ENCODE results near the gene KCNG4. TPM values are rescaled to one million over a fixed set of nuclear protein-coding genes. Genes with fewer than 3 reads are reported as not detected.

The KCNG4 gene
- total RNA-seq, 1 donor from 2014 or later = not detected

GRCh38 chr16:84180519-84181140, 59.2 kb downstream of the KCNG4 start:
- H3K27me3 Mint-ChIP-seq (ENCODE audit: unreplicated experiment) = peaks cover 2% of the 10 kb centered on the region
- no peak for TF ChIP-seq CTCF (IDR thresholded peaks at IDR 0.05; ENCODE audit: unreplicated experiment)
- no peak for DNase-seq (ENCODE audit: low spot score)
- H3K9me3 Mint-ChIP-seq (ENCODE audit: unreplicated experiment) = no peaks in the 10 kb centered on the region
- peaks cover 23% of the 10 kb centered on the region for H3K36me3 Mint-ChIP-seq (ENCODE audit: low read depth, unreplicated experiment)
- H3K4me1 Mint-ChIP-seq (ENCODE audit: unreplicated experiment) = peaks cover 18% of the 10 kb centered on the region
- H3K4me3 Mint-ChIP-seq (ENCODE audit: unreplicated experiment) = no peak overlapping the region
- H3K27ac Mint-ChIP-seq (ENCODE audit: unreplicated experiment) = no peak overlapping the region

- Mint-ChIP-seq H3K9me3 (ENCODE audit: unreplicated experiment) (no peaks in the 10 kb centered on the region), H3K36me3 (ENCODE audit: low read depth, unreplicated experiment) (peaks cover 23% of the 10 kb centered on the region), H3K27me3 (ENCODE audit: unreplicated experiment) (peaks cover 4% of the 10 kb centered on the region)
Observed at GRCh38 chr16:84179612-84180320, 60.0 kb downstream of the KCNG4 start.

GRCh38 chr16:84178892-84179611, 60.8 kb downstream of the KCNG4 start:
- no peak for DNase-seq (ENCODE audit: low spot score)
- H3K36me3 Mint-ChIP-seq (ENCODE audit: low read depth, unreplicated experiment) = peaks cover 19% of the 10 kb centered on the region
- no peak for TF ChIP-seq CTCF (IDR thresholded peaks at IDR 0.05; ENCODE audit: unreplicated experiment)

More at GRCh38 chr16:84179612-84180320, 60.0 kb downstream of the KCNG4 start:
- TF ChIP-seq CTCF (IDR thresholded peaks at IDR 0.05; ENCODE audit: unreplicated experiment) = no peak
- no peak overlapping the region for H3K4me3 Mint-ChIP-seq (ENCODE audit: unreplicated experiment)
- H3K27ac Mint-ChIP-seq (ENCODE audit: unreplicated experiment) = no peak overlapping the region
- H3K4me1 Mint-ChIP-seq (ENCODE audit: unreplicated experiment) = peaks cover 17% of the 10 kb centered on the region
- no peak for DNase-seq (ENCODE audit: low spot score)

GRCh38 chr16:84178146-84178765, 61.6 kb downstream of the KCNG4 start:
- H3K27me3 Mint-ChIP-seq (ENCODE audit: unreplicated experiment) = peaks cover 4% of the 10 kb centered on the region
- peaks cover 16% of the 10 kb centered on the region for H3K36me3 Mint-ChIP-seq (ENCODE audit: low read depth, unreplicated experiment)
- no peaks in the 10 kb centered on the region for H3K9me3 Mint-ChIP-seq (ENCODE audit: unreplicated experiment)
- DNase-seq (ENCODE audit: low spot score) = no peak
- peak overlapping the region; percentile 61 for H3K27ac Mint-ChIP-seq (ENCODE audit: unreplicated experiment)
- no peak overlapping the region for H3K4me3 Mint-ChIP-seq (ENCODE audit: unreplicated experiment)
- H3K4me1 Mint-ChIP-seq (ENCODE audit: unreplicated experiment) = peaks cover 11% of the 10 kb centered on the region
- TF ChIP-seq CTCF (IDR thresholded peaks at IDR 0.05; ENCODE audit: unreplicated experiment) = no peak

More at GRCh38 chr16:84178892-84179611, 60.8 kb downstream of the KCNG4 start:
- Mint-ChIP-seq H3K9me3 (ENCODE audit: unreplicated experiment) (no peaks in the 10 kb centered on the region), H3K27ac (ENCODE audit: unreplicated experiment) (no peak overlapping the region), H3K27me3 (ENCODE audit: unreplicated experiment) (peaks cover 4% of the 10 kb centered on the region), H3K4me1 (ENCODE audit: unreplicated experiment) (peaks cover 11% of the 10 kb centered on the region), H3K4me3 (ENCODE audit: unreplicated experiment) (no peak overlapping the region)

All from endothelial cell (in vitro differentiated cells).